Vagina (tissue), 2 donors: Measurements from ENCODE around the gene PARVG. TPM values are rescaled to one million over a fixed set of nuclear protein-coding genes. Genes with fewer than 3 reads are reported as not detected.

Experiments
- DNase-seq, 2 donors: peaks; one replicate each; pipeline ENCODE4 v3.0.0-alpha.2; 2017; ENCODE audit errors: extremely low spot score in 2 of 2
- H3K27ac ChIP-seq: fragments of 200-600 bp; sonication (generic); one replicate; pipeline ENCODE4 v1.5.1; 2019
- H3K27me3 ChIP-seq: fragments of 200-600 bp; sonication (generic); one replicate; pipeline ENCODE4 v1.5.1; 2019
- H3K36me3 ChIP-seq, 2 donors: fragments of 200-600 bp; sonication (generic); one replicate each; pipeline ENCODE4 v1.5.1; 2017 to 2019
- H3K4me1 ChIP-seq: fragments of 200-600 bp; sonication (generic); one replicate; pipeline ENCODE4 v1.5.1; 2019
- H3K4me3 ChIP-seq, 2 donors: fragments of 200-600 bp; sonication (generic); 1 replicate in 1 of 2; 2 replicates in 1 of 2; pipeline ENCODE4 v1.5.1; 2016 to 2019
- H3K9me3 ChIP-seq: fragments of 200-600 bp; sonication (generic); one replicate; pipeline ENCODE4 v1.5.1; 2019
- POLR2A ChIP-seq, 2 donors: fragments of 450-650 bp; IDR thresholded peaks; one replicate each; pipeline ENCODE4 v1.6.1; 2017; ENCODE audit warnings: antibody characterized with exemption in 2 of 2, mild to moderate bottlenecking in 2 of 2, moderate library complexity in 2 of 2
- POLR2AphosphoS5 ChIP-seq, 2 donors: sonication (generic); formaldehyde crosslinking; IDR thresholded peaks; one replicate each; pipeline ENCODE4 v1.9.0; 2017; ENCODE audit warnings: antibody characterized with exemption in 2 of 2, mild to moderate bottlenecking in 2 of 2, low read depth in 1 of 2; ENCODE audit not compliant: insufficient read depth in 1 of 2
- intact Hi-C: fragments of 100-400 bp; cut with DNase I; formaldehyde crosslinking; loops from one replicate; pipeline ENCODE4 v1.15.1; 2023
- total RNA-seq: library from RNA; depleted of rRNA; stranded (reverse); fragments of >200 nt; gene quantifications from one replicate; pipeline ENCODE4 v1.2.3, GENCODE V29; 2016
- TF ChIP-seq, protein P1 (sequence below), 3 experiments: fragments of 450-650 bp in 2 of 3; fragments of 200-600 bp in 1 of 3; sonication (generic) in 1 of 3; IDR thresholded peaks; one replicate each; pipeline ENCODE4 v1.5.1; 2017 to 2019; ENCODE audit warnings: antibody characterized with exemption in 3 of 3, mild to moderate bottlenecking in 2 of 3, moderate library complexity in 2 of 3

PARVG gene
- total RNA-seq, 1 donor from 2014 or later: 29.5 TPM

GRCh38 chr22:44247346-44247745 is 66.6 kb downstream of the PARVG start:
- Histone ChIP-seq H3K36me3 (peaks cover 0 to 5% of the 10 kb centered on the region in 2 donors), H3K27ac (no peak overlapping the region), H3K27me3 (no peaks in the 10 kb centered on the region), H3K4me1 (no peaks in the 10 kb centered on the region), H3K9me3 (no peaks in the 10 kb centered on the region), H3K4me3 (no peak overlapping the region)
- intact Hi-C loops: no loop called here
- no peak for TF ChIP-seq POLR2A (IDR thresholded peaks at IDR 0.05)
- TF ChIP-seq, protein P1, sequence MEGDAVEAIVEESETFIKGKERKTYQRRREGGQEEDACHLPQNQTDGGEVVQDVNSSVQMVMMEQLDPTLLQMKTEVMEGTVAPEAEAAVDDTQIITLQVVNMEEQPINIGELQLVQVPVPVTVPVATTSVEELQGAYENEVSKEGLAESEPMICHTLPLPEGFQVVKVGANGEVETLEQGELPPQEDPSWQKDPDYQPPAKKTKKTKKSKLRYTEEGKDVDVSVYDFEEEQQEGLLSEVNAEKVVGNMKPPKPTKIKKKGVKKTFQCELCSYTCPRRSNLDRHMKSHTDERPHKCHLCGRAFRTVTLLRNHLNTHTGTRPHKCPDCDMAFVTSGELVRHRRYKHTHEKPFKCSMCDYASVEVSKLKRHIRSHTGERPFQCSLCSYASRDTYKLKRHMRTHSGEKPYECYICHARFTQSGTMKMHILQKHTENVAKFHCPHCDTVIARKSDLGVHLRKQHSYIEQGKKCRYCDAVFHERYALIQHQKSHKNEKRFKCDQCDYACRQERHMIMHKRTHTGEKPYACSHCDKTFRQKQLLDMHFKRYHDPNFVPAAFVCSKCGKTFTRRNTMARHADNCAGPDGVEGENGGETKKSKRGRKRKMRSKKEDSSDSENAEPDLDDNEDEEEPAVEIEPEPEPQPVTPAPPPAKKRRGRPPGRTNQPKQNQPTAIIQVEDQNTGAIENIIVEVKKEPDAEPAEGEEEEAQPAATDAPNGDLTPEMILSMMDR (IDR thresholded peaks at IDR 0.05): no peak
- no peak for TF ChIP-seq POLR2AphosphoS5 (IDR thresholded peaks at IDR 0.05; ENCODE audit: insufficient read depth in 1 of 2, low read depth in 1 of 2)
- no peak for DNase-seq

DNA sequence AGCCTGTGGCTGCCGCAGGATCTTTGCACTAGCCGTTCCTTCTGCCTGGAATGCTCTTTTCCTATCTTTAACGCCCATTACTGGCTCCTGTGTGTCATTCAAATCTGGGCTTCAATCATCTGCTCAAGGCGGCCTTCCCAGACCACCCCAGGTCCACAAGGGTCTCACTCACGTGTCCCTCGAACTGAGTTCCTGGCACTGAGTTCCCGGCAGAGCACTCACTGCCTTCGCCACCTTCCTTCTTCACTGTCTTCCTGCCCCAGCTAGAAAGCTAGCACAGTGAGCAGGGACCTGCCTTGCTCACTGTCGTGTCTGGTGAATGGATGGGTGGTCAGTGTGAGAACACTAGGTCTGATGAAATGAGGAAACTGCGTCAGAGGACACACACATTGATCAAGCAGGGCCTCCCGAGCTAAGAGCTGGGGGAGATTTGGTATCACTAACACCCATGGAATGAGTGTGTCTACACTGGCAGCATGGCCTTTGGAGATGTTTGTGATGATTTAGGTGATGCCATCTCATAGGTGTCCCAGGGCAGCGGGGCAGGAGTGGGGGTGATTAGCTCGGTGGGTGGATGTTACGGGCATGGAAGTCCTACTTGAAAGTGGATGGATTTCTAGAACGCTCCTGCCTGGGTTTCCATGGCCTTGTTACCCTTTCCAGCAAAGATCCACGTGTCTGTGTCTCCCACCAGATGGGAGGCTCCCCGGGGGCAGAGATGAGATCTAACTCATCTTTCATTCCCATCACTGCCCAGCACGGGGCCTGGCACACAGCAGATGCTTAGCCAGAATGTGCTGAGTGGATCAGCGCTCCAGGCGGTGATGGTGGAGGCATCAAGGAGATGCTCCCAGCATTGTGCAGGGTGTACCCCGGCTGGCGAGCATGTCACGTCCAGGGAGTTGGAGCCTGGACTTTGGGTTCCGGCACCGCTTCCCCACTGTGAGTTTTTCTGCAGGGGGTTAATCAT is 67.5 kb downstream of the PARVG start:
- peaks cover 0 to 5% of the 10 kb centered on the region in 2 donors for H3K36me3 ChIP-seq
- TF ChIP-seq POLR2AphosphoS5 (IDR thresholded peaks at IDR 0.05; ENCODE audit: insufficient read depth in 1 of 2, low read depth in 1 of 2) (no peak), POLR2A (IDR thresholded peaks at IDR 0.05) (no peak)
- TF ChIP-seq, protein P1 (IDR thresholded peaks at IDR 0.05): no peak
- DNase-seq: peak in 1 of 2 donors; percentile 67
- intact Hi-C loops: no loop called here
- H3K4me1 ChIP-seq: no peaks in the 10 kb centered on the region
- no peak overlapping the region for H3K27ac ChIP-seq
- no peaks in the 10 kb centered on the region for H3K9me3 ChIP-seq
- H3K4me3 ChIP-seq: no peak overlapping the region
- no peaks in the 10 kb centered on the region for H3K27me3 ChIP-seq

DNA sequence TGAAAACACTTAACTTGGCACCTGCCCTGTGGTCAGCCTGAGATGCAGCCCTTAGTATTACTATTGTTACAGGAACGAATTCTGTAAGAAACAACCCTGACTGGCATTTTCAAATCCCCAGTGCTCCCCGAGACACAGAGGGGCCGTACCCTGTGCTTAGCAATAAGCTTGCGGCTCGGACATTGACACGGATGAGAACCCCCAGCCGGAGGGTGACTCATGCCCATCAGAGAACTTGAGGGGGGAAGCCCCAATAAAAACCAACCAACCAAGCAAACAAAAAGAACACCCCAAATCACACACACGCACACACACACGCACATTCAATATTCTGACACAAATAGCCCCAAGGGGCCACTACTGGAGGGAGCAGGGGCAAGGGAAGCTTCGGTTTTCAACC is 68.2 kb downstream of the PARVG start:
- Histone ChIP-seq H3K27me3 (no peaks in the 10 kb centered on the region), H3K27ac (no peak overlapping the region), H3K36me3 (peaks cover 0 to 5% of the 10 kb centered on the region in 2 donors), H3K9me3 (no peaks in the 10 kb centered on the region), H3K4me3 (no peak overlapping the region), H3K4me1 (no peaks in the 10 kb centered on the region)
- no peak for DNase-seq
- TF ChIP-seq, protein P1 (IDR thresholded peaks at IDR 0.05): no peak
- no peak for TF ChIP-seq POLR2A (IDR thresholded peaks at IDR 0.05)
- TF ChIP-seq POLR2AphosphoS5 (IDR thresholded peaks at IDR 0.05; ENCODE audit: insufficient read depth in 1 of 2, low read depth in 1 of 2): no peak
- intact Hi-C loops: no loop called here

GRCh38 chr22:44249376-44250147 is 68.8 kb downstream of the PARVG start:
- no peak for DNase-seq
- H3K27ac ChIP-seq: no peak overlapping the region
- intact Hi-C loops: no loop called here
- no peak overlapping the region for H3K4me3 ChIP-seq
- no peak for TF ChIP-seq POLR2A (IDR thresholded peaks at IDR 0.05)
- TF ChIP-seq POLR2AphosphoS5 (IDR thresholded peaks at IDR 0.05; ENCODE audit: insufficient read depth in 1 of 2, low read depth in 1 of 2): no peak
- TF ChIP-seq, protein P1 (IDR thresholded peaks at IDR 0.05): no peak
- peaks cover 0 to 5% of the 10 kb centered on the region in 2 donors for H3K36me3 ChIP-seq
- no peaks in the 10 kb centered on the region for H3K4me1 ChIP-seq
- H3K9me3 ChIP-seq: no peaks in the 10 kb centered on the region
- no peaks in the 10 kb centered on the region for H3K27me3 ChIP-seq
